Activated T-cell treated with anti-CD3 and anti-CD28 coated beads for 1 hour (primary cell): ENCODE measurements around the gene AP1S1.
A peak's percentile ranks its signal among the peaks of the same experiment; 100 is the strongest.
"Not testable (repeated sequence)": the region's sequence is repeated elsewhere in the genome, so short reads cannot be mapped to it uniquely, and the experiment has no call there.

Experiments used
- DNase-seq: peaks from one replicate; pipeline ENCODE4 v3.0.0-alpha.2; 2020; ENCODE audit warnings: low read depth

The AP1S1 gene

GRCh38 chr7:101171442-101171837 is 17.2 kb downstream of the AP1S1 start:
- no peak for DNase-seq

- DNase-seq = no peak
These were observed 18.0 kb downstream of the AP1S1 start for GRCh38 chr7:101172005-101172853.

GRCh38 chr7:101172854-101173751 is 18.8 kb downstream of the AP1S1 start:
- no peak for DNase-seq

GRCh38 chr7:101173752-101174244 is 19.5 kb downstream of the AP1S1 start:
- DNase-seq = peak; percentile 51

- no peak for DNase-seq
These were observed 20.1 kb downstream of the AP1S1 start for GRCh38 chr7:101174322-101174854.

- no peak for DNase-seq
These were observed 21.4 kb downstream of the AP1S1 start for GRCh38 chr7:101175664-101176063.

- no peak for DNase-seq
These were observed 23.4 kb downstream of the AP1S1 start for GRCh38 chr7:101177644-101178043.

- DNase-seq = no peak
These were observed 24.8 kb downstream of the AP1S1 start for GRCh38 chr7:101179117-101179516.

GRCh38 chr7:101179713-101180112 is 25.4 kb downstream of the AP1S1 start:
- DNase-seq = no peak

GRCh38 chr7:101180130-101180755 is 26.0 kb downstream of the AP1S1 start, which contains the start of gene NAT16:
NAT16 (minus strand) TSS chr7:101180293; CDS start chr7:101174807, 5,486 bp downstream.
- DNase-seq = no peak

- DNase-seq = no peak
These were observed 31.1 kb downstream of the AP1S1 start for GRCh38 chr7:101185258-101185839.

- no peak for DNase-seq
These were observed 31.9 kb downstream of the AP1S1 start for GRCh38 chr7:101186194-101186593.

GRCh38 chr7:101186844-101187428 is 32.7 kb downstream of the AP1S1 start:
- no peak for DNase-seq

- DNase-seq = no peak
These were observed 34.8 kb downstream of the AP1S1 start for GRCh38 chr7:101189109-101189508.

- no peak for DNase-seq
These were observed 41.6 kb downstream of the AP1S1 start for GRCh38 chr7:101195884-101196283.

GRCh38 chr7:101197991-101198390 is 43.7 kb downstream of the AP1S1 start:
- DNase-seq = no peak

- no peak for DNase-seq
These were observed 44.2 kb downstream of the AP1S1 start for GRCh38 chr7:101198476-101198875.

GRCh38 chr7:101199522-101199921 is 45.2 kb downstream of the AP1S1 start:
- DNase-seq = not testable (repeated sequence)

GRCh38 chr7:101200504-101200861 is 46.2 kb downstream of the AP1S1 start:
- DNase-seq = no peak

- no peak for DNase-seq
These were observed 46.8 kb downstream of the AP1S1 start, which contains the start of gene MOGAT3 for GRCh38 chr7:101200862-101201599. MOGAT3 (minus strand) TSS chr7:101201036; CDS start chr7:101200854, 182 bp downstream.
